GM19240 (cell line): Measurements from ENCODE around the gene AQP12A.
"Not testable (repeated sequence)": the region's sequence is repeated elsewhere in the genome, so short reads cannot be mapped to it uniquely, and the experiment has no call there.

Experiments
- DNase-seq: peaks from one replicate; pipeline ENCODE4 v3.0.0; 2011; ENCODE audit warnings: low spot score; ENCODE audit not compliant: insufficient read length

Gene AQP12A

DNA sequence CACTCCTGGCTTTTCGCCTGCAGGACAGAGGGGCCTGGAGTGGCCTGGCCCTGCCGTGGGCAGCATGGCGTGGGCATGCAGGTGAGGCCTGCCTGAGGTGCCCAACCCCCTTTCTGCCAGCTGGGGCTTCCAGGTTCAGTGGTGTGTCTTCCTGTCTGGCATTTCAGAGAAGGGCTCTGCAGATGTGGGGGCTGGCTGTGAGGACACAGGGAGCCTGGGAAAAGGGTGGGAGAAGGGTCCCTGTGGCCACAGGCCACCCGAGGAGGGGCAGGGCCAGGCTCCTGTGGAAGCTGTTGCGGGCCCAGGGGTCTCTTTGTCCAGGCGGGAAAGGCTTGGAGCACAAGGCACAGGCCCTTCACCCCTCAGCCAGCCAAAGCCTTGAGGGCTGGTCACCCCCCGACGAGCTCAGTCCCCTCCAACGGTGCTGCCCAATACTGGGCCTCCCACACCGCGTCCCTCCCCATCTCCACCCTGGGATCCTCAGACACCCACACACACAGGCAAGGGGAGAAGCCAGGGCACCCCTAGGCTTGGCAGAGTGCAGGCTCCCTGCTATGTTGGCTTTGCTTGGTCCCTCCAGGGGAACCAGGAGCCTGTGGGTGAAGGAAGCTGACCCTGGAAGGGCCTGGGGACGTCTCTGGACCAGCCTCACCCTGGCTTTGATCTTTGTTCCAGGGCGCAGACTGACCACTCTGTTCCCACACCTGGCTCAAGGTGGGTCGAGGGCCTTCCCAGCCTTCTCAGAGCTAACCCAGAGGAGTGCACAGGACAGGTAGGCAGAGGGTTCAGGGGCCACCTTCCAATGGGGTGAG, 3.7 kb upstream of the AQP12A start:
- DNase-seq = no peak

DNA sequence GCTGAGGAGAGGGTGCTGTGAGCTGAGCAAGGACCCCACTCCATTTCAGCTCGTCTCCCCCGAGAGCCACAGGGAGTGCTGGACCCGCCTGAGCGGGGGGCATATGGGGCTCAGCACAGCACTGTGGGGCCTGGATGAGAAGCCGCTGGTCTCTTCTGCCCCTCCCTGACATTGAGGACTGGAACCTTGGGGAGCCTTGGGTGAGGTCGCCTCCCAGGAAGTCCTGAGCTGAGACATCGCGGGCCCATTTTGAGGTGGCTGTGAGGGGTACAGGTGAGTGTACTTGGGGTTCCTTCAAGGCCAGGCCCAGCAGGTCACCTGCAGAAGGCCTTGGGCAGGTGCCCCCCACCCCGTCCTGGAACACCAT, 3.1 kb upstream of the AQP12A start:
- no peak for DNase-seq

DNA sequence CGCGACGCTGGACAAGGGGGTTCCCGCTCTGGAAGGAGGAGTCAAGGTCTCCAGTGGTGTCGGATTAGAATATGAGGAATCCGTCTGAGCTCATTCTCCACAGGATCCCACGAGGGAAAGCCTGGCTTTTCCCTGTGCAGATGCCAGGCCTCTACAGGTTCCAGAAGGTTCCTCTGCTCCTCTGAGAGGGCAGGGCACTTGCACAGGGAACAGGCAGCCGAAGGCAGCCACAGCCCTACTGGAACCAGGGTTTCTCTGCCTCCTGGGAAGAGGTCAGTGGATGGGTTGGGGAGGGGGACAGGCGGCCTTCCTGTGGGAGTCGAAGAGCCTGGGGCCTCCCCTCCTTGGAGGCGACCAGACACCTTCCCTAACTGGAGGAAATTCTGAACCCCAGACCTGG, 1.7 kb upstream of the AQP12A start:
- DNase-seq = no peak

DNA sequence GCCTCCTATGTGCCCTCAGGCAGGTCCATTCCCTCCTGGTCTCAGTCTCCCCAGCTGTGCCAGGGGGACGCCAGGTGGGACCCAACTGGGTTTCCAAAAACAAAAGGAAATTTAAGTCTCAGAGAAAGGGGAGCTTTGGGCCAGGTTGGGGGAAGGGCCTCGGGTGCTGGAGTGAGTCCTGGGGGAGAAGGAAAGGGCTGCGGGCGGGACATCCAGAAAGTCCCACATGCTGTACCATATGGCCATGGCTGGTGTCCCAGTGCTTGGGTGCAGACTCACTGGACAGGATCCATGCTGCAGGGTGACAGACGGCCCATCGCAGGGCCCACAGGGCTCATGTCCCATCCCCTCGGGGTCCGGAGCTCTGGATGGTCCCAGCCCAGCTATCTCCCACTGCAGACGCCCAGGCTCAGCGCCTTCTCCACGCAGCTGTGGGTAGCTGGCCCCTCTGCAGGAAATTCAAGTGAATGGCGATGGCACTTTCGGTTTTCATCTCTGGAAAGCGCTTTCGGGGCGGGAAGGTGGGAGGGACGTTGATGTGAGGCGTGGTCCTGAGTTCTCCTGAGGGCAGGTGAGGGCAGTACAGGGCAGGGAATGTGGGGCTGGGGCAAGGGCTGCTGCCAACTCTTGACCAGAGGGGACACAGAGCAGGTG, 1.1 kb upstream of the AQP12A start:
- DNase-seq = not testable (repeated sequence)

DNA sequence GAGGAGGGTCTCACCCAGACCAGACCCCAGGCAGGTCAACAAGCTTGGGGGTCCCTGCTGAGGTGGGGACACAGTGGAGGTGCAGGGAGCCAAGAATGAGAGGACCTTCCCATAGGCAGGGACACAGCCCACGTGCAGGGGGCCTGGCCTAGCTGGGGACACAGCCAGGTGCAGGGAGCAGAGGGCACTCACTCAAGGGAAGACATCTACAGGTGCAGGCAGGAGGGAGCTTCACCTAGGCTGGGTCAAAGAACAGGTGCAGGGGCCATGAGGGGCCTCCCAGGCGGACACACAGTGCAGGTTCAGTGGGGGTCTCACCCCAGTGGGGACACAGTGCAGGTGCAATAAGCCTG, 615 bp upstream of the AQP12A start:
- DNase-seq = not testable (repeated sequence)

DNA sequence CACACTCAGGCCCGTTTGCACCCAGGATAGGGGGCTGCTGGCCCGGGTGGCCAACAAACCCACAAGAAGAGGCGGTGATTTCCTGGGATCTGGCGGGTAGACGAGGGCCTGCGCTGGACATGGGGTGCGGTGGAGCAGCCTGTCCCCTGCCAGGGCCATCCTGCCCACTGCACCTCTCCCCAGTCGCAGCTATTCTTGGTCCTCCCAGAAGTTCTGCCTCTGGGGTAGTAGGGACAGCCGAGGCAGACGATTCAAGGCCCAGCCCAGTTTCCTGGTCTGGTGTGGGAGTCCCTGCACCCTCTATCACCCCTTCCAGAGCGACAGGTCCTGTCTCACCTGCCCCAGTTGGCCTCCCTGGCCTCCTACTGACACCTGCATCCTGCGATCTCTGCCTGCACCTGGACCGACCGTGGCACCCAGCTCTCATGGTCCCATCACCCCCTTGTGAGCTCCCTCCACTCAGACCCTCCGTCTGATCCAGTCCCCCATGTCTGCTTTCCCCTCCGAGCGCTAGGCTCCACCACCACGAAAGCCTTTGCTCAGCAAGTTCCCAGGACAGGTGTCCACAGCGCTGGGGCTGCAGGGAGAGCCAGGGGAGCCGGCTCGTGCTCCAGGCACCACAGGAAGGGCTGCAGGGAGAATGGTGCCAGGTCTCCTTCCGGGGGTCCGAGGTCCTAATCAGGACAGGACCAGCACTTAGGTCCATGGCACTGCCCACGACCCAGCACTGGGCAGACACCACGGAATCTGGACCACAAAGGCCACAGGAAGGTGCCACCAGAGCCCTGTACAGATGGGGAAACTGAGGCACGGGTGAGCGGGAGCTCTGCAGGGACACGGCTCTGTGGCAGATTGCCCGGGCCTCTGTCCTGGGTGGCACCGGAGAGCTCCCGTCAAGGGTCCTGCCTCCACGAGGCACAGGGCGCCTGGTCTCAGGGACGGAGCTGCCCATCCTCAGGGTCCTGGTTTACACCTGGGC, 1.2 kb downstream of the AQP12A start:
- DNase-seq = not testable (repeated sequence)

DNA sequence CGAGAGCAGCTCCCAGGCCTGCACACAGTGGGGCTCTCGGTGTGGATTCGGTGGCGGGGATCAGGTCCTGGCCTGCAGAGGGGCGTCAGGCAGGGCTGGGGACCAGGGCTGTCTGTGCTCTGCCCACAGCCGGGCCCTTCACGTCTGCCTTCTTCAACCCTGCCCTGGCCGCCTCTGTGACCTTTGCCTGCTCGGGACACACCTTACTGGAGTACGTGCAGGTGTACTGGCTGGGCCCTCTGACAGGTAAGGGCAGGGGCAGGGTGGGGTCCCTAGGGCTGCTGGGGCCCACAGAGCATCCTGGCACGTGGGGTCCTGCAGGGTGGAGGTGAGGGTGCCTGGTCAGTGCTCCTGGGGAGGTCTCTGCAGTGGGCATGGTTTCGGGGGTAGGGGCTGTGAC, 2.6 kb downstream of the AQP12A start:
- not testable (repeated sequence) for DNase-seq

DNA sequence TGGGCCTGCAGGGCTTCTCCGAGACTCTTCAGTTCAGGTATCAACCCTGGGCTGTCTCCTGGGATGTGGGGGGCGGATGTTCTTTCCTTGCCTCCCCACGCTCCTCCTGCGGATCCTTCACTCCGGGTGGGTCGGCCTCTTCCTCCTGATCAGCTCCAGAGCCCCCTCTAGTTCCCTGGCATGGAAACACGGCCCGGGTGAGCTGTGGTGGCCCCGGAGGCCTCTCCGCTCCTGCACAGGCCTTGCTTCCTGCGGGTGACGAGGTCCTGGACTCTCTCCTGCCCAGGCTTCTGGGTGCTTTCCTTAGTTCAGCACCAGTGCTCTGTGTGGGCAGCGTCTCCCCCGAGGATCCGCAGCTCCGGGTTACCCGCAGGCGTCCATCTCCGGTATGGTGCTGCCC, 3.9 kb downstream of the AQP12A start:
- not testable (repeated sequence) for DNase-seq

DNA sequence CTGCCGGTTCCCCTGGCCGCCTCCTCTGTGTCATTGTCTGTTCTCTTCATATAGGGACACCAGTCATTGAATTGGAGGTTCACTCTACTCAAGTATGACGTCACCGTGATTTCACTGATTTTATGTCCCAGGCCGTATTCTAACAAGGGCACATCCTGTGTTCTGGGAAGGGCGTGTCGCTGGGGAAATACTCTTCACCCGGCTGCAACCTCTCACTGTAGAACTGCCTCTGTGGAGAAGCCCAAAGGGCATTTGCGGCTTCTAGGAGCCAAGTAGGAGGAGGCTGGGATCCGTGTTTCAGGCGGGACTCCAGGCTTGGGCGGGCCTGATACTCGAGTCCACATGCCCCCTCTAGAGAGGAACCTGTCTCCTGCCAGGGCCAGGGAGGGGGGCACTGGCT, 4.8 kb downstream of the AQP12A start:
- DNase-seq = not testable (repeated sequence)

DNA sequence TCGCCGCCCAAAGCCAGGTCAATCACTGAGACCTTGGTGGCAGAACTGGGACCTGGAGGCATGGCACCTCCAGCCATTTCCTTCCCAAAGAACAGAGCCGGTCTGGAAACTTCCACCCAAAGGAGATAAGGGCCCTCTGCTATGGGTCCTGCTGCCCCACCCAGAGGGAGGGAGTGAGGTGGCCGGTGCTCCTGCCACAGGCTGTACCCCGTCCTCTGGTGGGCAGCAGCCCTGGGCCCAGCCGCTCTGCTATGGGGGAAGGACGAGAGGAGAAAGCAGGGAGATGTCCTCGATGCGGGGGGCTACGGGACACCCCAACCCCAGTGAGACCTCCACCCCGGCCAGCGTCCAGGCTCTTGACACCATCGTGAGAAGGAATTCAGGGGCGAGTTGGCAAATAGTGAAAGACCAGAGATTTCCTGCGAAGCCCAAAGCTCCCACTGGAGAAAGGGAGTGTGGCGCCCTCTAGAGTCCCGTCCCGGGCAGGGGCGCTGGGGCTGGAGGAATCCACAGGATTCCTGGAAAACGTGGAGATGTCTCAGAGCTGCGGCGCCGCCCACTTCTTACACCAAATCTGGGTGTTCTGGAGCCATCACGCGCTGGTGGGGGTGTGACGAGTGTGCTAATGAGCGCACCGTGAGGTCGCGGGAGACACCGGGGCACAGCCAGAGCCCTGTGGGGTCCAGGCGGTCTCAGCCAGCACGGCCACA, 7.3 kb downstream of the AQP12A start:
- not testable (repeated sequence) for DNase-seq

DNA sequence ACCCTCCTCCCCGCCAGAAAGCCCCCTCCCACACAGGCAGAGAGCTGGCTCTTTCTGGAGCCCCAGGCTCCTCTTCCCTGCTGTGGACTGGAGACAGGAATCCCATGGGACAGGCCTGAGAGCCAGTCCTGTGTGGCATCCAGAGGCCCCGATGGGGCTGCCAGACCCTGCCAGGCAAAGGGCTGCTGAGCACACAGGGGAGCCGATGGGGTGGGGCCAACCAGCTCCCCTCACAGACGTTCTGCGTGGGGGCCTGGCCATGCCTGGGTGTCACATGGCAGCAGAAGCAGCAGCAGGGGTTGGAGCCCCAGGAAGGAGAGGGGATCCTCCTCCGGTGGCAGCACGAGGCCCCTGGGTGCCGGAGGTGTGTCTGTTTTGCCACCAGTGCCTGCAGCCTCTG, 8.2 kb downstream of the AQP12A start:
- DNase-seq = not testable (repeated sequence)

DNA sequence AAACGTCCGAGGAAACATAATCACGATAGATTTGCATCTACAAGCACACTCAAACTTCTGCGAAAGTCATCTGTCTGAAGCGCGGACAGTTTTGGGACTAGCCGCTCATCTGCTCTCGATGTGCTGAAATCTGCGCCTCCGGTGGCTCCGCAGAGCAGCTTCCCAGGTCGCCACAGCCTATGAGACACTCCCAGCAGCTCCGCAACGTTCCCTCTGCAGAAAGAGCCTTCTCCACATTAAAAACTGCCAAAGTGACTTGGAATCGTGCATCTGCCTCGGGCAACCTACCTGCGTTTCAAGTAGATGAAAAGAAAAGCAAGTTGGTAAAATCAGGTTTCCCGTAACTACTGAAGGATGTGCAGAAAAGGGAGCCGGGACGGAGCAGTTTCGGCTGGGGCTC, 8.9 kb downstream of the AQP12A start:
- not testable (repeated sequence) for DNase-seq

DNA sequence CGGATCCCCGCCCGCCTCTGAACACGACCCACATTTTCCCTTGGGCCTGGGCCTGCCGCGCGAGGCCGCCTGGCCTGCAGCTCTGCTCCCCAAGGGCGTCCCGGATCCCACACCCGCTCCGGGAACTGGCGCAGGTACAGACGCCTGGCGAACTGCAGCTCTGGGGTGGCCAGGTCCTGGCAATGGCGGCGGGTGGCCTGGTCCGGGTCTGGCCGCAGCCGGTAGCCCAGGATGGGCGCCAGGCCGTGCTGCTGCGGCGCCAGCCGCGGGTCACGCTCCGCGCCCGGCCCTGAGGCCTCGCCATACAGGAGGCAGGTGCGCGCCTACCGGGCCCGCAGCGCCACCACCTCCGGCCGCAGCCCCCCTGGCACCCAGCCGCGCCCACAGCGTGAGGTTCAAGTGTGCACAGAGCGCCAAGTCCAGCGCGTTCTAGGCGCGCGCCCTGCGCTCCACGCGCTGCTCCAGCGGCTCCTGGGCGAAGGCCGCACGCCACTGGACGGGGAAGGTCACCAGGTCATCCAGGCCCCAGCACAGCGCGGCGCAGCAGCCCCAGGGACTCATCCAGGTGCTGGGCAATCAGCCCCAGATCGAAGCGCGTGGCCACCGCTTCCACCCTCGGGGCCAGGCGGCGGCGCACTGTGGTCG, 9.5 kb downstream of the AQP12A start:
- no peak for DNase-seq

DNA sequence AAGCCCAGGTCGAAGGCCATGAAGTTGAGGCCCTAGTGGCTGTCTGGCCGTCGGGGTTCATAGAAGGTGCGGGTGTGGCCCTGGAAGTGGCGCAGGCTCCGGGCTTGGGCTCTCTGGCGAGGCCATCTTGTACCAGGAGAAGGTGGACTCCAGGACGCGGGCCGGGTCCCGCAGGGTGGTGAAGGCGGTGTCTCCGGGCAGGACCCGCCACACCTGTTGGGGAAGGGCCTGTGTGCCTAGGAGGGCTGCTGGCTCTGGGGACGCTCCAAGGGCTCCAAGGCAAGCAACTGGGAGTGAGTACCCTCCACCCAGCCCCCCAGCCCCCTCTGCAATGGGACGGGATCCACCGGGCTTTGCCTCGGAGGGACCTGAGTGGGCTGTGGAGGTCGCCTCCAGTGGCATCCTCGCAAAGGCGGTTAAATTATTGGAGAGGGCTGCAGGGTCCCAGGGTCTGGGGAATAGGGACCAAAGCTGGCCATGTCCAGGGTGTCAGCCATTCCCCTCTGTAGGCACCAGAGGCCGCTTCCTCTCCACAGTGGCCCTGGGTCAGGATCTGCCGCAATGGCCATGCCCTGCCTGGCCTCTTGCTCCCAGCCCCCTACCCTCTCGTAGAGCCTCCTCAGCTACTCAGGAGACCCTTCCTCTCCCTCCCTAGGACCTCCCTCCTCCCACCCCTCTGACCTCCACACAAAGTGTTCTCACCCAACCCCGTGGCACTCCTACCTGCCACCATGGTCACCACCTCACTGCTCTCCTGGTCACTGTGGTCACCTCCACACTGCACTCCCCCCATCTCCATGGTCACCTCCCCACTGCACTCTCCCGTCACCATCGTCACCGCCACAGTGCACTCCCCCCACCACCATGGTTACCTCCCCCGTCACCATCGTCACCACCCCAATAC, 10.3 kb downstream of the AQP12A start:
- DNase-seq = no peak

DNA sequence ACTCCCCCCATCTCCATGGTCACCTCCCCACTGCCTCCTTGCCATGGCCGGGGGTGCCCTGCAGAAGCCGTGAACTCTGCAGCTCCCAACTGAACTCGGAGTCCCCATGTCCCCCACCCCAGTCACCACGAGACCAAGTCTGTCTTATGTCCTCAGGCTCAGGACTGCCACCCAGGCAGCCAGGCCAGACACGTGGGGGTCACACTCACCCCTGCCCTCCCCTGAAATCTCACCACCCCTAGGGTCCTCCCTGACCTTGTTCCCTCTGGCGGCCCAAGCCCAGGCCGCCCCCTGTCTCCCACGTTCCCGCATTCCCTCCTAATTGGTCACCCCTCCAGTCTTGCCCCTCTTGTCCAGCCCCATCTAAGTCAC, 11.0 kb downstream of the AQP12A start:
- no peak for DNase-seq

DNA sequence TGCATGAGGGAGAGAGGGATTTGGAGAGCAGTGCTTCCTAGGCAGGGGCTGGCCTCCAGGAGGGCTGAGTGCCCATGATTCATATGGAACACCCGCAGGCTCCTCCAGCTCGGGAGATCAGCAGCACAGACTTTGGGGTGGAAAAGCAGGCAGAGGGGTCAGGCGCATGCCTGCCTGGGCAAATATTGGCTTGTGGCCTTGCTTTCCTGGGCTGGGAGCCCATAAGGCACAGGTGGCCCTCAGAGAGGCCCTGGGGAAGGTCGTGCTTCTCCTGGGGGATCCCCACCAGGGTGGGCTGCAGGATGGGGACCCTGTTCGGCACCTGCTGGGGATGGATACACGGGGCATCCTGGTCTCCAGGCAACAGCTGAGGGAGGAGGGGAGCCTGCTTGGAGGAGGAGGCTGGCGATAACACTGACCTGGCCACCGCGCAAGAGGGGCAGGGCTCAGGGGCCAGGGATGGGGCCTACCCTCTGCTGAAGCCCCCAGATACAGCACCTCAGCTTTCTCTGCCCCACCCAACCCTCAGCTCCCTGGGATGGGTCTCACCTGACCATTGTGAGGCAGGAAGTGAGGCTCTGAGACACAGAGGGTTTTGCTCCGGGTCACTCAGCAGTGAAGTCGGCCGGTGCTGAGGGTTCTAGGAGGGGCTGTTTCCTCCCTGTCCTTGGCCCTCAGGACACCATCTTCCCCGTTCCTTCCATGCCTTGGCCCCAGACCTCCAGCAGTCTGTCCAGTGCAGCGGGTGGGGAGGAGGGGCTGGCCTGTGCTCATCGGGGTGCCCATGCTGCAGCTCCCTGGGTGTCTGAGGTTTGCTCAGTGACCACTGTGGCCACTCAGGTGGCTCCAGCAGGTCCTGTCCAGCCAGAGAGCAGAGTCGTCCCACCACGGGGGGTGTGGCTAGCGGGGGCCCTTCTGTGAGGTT, 12.0 kb downstream of the AQP12A start:
- no peak for DNase-seq

DNA sequence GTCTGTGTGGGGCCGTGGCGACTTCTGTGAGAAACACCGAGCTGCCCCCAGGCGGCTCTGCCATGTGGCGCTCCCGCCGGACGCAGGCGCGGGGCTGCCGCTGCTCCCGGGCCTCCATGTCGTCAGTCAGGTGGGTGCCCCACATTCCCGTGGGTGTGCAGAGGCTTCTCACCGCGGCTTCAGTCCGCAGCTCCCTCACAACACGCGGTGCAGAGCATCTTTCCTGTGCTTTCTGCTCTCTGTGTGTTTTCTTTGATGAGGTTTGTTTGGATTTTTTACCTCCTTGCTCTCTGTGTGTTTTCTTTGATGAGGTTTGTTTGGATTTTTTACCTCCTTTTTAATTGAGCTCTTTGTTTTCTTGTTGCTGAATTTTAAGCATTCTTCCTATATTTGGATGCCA, 13.0 kb downstream of the AQP12A start:
- DNase-seq = no peak

DNA sequence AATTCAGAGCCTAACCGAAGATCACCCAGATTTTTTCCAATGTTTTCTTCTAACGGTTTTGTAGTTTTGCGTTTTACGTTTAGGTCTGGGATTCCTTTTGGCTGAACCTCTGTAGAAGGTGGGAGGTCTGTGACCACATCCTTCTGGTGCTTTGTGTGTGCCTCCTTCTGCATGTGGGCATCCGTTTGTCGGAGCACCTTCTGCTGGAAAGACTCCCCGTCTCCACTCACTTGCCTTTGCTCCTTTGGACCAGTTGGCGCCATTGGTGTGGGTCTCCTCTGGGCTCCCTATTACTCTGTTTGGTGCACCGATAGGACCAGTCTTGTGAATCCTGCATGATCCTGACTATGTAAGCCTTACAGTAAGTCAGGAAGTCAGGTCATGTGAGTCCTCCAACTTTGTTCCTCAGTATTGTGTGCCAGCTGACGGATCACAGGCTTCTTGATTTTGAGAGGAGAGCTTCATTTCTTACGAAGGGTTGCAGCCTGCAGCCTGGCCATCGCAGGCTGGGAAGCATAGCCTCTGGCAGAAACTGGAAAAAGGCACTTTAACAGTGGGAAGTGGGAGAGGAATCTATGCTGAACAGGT, 13.6 kb downstream of the AQP12A start:
- DNase-seq = no peak
